Nephron progenitor cell (in vitro differentiated cells): ENCODE measurements around the gene ZFYVE9.
"Not testable (repeated sequence)": the region's sequence is repeated elsewhere in the genome, so short reads cannot be mapped to it uniquely, and the experiment has no call there.

Source experiments
- DNase-seq: peaks from one replicate; pipeline ENCODE4 v3.0.0; 2021
- H3K27ac Mint-ChIP-seq: 2 replicates; pipeline ENCODE4 v1.8.0; 2021; ENCODE audit warnings: mild to moderate bottlenecking, moderate library complexity, mixed read lengths
- H3K27me3 Mint-ChIP-seq: 2 replicates; pipeline ENCODE4 v1.8.0; 2021; ENCODE audit warnings: mild to moderate bottlenecking, low read depth, mixed read lengths; ENCODE audit not compliant: poor library complexity
- H3K36me3 Mint-ChIP-seq: 2 replicates; pipeline ENCODE4 v1.8.0; 2021; ENCODE audit warnings: low read depth, mixed read lengths
- H3K4me1 Mint-ChIP-seq: 2 replicates; pipeline ENCODE4 v1.8.0; 2021; ENCODE audit warnings: mixed read lengths
- H3K4me3 Mint-ChIP-seq: 2 replicates; pipeline ENCODE4 v1.8.0; 2021; ENCODE audit warnings: mild to moderate bottlenecking, moderate library complexity, mixed read lengths
- H3K9me3 Mint-ChIP-seq: 2 replicates; pipeline ENCODE4 v1.8.0; 2021; ENCODE audit warnings: mild to moderate bottlenecking, moderate library complexity, mixed read lengths
- TF ChIP-seq, protein P1 (sequence below): fragments of 200-600 bp; sonication (generic); IDR thresholded peaks from 2 replicates; pipeline ENCODE4 v1.5.0; 2021; ENCODE audit warnings: antibody characterized with exemption

The ZFYVE9 gene

DNA sequence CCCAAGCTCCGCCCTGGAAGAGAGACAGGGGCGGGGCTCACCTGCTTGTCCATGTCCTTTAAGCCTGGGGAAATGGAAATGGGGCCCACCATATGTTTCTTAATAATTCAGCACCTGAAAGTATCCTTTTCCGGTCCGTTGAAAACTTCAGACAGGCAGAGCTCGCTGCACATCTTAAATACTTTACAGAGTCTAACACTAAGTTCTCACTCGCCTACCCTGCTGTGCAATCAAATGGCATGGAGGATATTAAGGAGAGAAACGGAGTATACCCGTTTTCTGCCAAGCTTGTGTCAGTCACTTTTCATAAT, 224.6 kb downstream of the ZFYVE9 start:
- no peak overlapping the region for H3K27ac Mint-ChIP-seq
- H3K36me3 Mint-ChIP-seq = peaks cover 17% of the 10 kb centered on the region
- H3K9me3 Mint-ChIP-seq = no peaks in the 10 kb centered on the region
- H3K27me3 Mint-ChIP-seq = peaks cover 10% of the 10 kb centered on the region
- DNase-seq = no peak
- peak overlapping the region; percentile 94 for H3K4me3 Mint-ChIP-seq
- peaks cover 42% of the 10 kb centered on the region for H3K4me1 Mint-ChIP-seq
- TF ChIP-seq, protein P1, sequence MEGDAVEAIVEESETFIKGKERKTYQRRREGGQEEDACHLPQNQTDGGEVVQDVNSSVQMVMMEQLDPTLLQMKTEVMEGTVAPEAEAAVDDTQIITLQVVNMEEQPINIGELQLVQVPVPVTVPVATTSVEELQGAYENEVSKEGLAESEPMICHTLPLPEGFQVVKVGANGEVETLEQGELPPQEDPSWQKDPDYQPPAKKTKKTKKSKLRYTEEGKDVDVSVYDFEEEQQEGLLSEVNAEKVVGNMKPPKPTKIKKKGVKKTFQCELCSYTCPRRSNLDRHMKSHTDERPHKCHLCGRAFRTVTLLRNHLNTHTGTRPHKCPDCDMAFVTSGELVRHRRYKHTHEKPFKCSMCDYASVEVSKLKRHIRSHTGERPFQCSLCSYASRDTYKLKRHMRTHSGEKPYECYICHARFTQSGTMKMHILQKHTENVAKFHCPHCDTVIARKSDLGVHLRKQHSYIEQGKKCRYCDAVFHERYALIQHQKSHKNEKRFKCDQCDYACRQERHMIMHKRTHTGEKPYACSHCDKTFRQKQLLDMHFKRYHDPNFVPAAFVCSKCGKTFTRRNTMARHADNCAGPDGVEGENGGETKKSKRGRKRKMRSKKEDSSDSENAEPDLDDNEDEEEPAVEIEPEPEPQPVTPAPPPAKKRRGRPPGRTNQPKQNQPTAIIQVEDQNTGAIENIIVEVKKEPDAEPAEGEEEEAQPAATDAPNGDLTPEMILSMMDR = no peak

DNA sequence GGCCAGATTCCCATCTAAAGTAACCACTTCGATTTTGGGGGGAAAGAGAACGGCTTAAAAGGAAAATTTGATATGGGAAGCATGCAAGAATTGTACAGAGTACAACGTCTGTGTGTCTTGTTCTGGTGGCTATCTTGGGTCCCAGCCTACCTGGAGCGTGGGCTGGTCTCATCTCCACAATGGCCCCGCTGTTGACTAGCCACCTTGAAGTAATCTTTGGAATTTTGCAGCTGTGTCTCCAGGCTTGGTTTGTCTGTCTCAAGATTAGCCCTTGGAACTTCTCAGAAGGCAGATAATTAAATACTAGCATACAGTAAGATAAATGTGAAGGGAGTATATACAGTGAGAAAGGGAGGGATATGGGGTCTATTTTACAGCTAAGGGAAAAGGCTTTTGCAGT, 225.4 kb downstream of the ZFYVE9 start:
- TF ChIP-seq, protein P1 = no peak
- Mint-ChIP-seq H3K36me3 (peaks cover 12% of the 10 kb centered on the region), H3K9me3 (no peaks in the 10 kb centered on the region), H3K4me1 (peaks cover 38% of the 10 kb centered on the region), H3K27ac (no peak overlapping the region), H3K27me3 (peaks cover 10% of the 10 kb centered on the region), H3K4me3 (peak overlapping the region; percentile 94)
- no peak for DNase-seq

DNA sequence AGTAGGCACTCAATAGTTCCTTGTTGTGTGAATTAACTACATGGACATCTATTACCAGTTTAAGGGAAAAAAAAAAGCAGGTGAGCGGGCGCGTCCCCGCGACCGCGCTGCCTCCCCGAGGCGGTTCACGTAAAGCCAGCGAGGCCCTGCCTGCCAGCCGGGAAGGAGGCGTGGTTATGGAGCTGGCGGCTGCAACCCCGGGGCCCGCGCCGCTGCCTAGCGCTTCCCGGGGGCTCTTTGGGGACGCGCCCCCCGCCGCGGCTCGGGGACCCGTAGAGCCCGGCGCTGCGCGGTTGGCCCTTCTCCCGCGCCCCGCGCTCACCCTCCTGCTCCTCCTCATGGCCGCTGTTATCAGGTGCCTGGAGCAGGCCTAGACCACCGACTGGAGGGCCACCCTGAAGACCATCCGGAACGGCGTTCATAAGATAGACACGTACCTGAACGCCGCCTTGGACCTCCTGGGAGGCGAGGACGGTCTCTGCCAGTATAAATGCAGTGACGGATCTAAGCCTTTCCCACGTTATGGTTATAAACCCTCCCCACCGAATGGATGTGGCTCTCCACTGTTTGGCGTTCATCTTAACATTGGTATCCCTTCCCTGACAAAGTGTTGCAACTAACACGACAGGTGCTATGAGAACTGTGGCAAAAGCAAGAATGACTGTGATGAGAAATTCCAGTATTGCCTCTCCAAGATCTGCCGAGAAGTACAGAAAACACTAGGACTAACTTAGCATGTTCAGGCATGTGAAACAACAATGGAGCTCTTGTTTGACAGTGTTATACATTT, 226.7 kb downstream of the ZFYVE9 start:
- TF ChIP-seq, protein P1 = no peak
- Mint-ChIP-seq H3K4me1 (peaks cover 38% of the 10 kb centered on the region), H3K9me3 (no peaks in the 10 kb centered on the region)

DNA sequence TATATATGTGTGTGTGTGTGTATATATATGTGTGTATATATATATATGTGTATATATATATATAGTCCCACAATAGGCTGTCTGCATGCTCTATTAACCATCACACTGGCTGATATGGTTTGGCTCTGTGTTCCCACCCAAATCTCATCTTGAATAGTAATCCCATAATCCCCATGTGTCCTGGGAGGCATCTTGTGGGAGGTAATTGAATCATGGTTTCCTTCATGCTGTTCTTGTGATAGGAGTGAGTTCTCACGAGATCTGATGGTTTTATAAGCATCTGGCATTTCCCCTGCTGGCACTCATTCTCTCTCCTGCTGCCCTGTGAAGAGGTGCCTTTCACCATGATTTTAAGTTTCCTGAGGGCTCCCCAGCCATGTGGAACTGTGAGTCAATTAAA, 228.0 kb downstream of the ZFYVE9 start:
- peaks cover 30% of the 10 kb centered on the region for H3K4me1 Mint-ChIP-seq
- H3K4me3 Mint-ChIP-seq, H3K27me3 Mint-ChIP-seq, DNase-seq, H3K27ac Mint-ChIP-seq, H3K9me3 Mint-ChIP-seq: not testable (repeated sequence)
- H3K36me3 Mint-ChIP-seq = peaks cover 26% of the 10 kb centered on the region

More for the DNA sequence above, 226.7 kb downstream of the ZFYVE9 start:
- Mint-ChIP-seq H3K27me3 (peaks cover 10% of the 10 kb centered on the region), H3K27ac (no peak overlapping the region), H3K4me3 (peak overlapping the region; percentile 82), H3K36me3 (peaks cover 18% of the 10 kb centered on the region)
- DNase-seq = peak; percentile 77

DNA sequence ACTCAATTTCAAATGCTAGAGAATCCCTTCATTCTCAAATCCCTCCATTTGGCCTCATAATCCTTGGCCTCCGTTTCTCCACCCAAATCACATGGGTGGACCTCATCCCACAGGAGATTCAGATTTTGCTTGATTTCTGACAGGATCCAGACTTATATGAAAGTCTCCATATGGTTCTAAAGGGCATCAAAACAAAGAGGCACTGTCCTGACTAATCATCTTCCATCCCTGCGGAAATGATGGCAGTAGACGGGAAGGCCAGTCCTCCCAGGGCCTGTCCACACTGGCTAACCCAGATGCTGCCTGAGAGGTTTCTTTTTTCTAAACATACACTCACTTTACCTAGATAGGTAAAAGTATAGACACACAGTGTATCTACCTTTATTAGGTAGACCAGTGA, 243.5 kb downstream of the ZFYVE9 start:
- Mint-ChIP-seq H3K27me3 (peaks cover under 1% of the 10 kb centered on the region), H3K4me3 (no peak overlapping the region), H3K27ac (no peak overlapping the region), H3K9me3 (no peaks in the 10 kb centered on the region), H3K4me1 (no peaks in the 10 kb centered on the region), H3K36me3 (peaks cover 59% of the 10 kb centered on the region)
- DNase-seq = no peak
- TF ChIP-seq, protein P1 = no peak

DNA sequence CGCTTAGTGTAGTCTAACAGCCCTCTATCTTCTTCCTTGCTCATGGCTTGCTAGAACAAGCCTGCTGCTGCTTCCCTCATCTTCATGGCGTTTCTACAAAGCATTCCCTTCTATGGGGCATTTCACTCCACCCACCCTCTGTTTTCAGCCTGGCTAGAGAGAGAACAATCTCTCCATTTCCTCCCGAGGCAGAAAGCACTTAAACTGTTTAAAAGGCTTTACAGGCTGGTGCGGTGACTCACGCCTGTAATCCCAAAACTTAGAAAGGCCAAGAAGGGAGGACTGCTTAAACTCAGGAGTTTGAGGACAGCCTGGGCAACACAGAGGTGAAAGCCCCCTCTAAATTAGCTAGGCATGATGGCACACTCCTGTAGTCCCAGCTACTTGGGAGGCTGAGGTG, 244.6 kb downstream of the ZFYVE9 start:
- no peak overlapping the region for H3K27ac Mint-ChIP-seq
- H3K4me3 Mint-ChIP-seq = no peak overlapping the region
- H3K36me3 Mint-ChIP-seq = peaks cover 61% of the 10 kb centered on the region
- no peaks in the 10 kb centered on the region for H3K9me3 Mint-ChIP-seq
- no peaks in the 10 kb centered on the region for H3K4me1 Mint-ChIP-seq
- no peaks in the 10 kb centered on the region for H3K27me3 Mint-ChIP-seq
- TF ChIP-seq, protein P1 = no peak
- DNase-seq = no peak
